OCI-M2 (cell line): ENCODE results near the gene RAD50.

Experiments used
- DNase-seq: peaks from one replicate; lab custom pipeline; 2025; ENCODE audit not compliant: unreplicated experiment; lab: John Stamatoyannopoulos, UW

Gene RAD50

GRCh38 chr5:132659598-132660493, 103.1 kb downstream of the RAD50 start:
- no peak for DNase-seq

- DNase-seq = no peak
Measured at GRCh38 chr5:132661231-132662003, 104.6 kb downstream of the RAD50 start.

- DNase-seq = no peak
Measured at GRCh38 chr5:132662004-132662401, 105.2 kb downstream of the RAD50 start.

GRCh38 chr5:132662925-132663770, 106.4 kb downstream of the RAD50 start:
- DNase-seq = no peak

- no peak for DNase-seq
Measured at GRCh38 chr5:132663771-132664695, 107.3 kb downstream of the RAD50 start.

GRCh38 chr5:132664696-132665209, 108.0 kb downstream of the RAD50 start:
- DNase-seq = no peak

- DNase-seq = no peak
Measured at GRCh38 chr5:132665574-132666080, 108.8 kb downstream of the RAD50 start.

- DNase-seq = no peak
Measured at GRCh38 chr5:132666310-132667123, 109.7 kb downstream of the RAD50 start.

GRCh38 chr5:132667309-132667708, 110.5 kb downstream of the RAD50 start:
- DNase-seq = no peak

GRCh38 chr5:132667761-132668705, 111.3 kb downstream of the RAD50 start:
- DNase-seq = no peak

GRCh38 chr5:132668706-132669454, 112.1 kb downstream of the RAD50 start:
- DNase-seq = no peak

- no peak for DNase-seq
Measured at GRCh38 chr5:132669455-132669820, 112.7 kb downstream of the RAD50 start.

GRCh38 chr5:132669966-132670882, 113.4 kb downstream of the RAD50 start:
- DNase-seq = no peak

GRCh38 chr5:132671000-132671399, 114.2 kb downstream of the RAD50 start:
- no peak for DNase-seq

GRCh38 chr5:132673488-132673887, 116.7 kb downstream of the RAD50 start:
- no peak for DNase-seq
